HL-60/S4 (cell line): ENCODE results near the gene MGA.
"Not testable (repeated sequence)": the region's sequence is repeated elsewhere in the genome, so short reads cannot be mapped to it uniquely, and the experiment has no call there.

Experiments
- in situ Hi-C: fragments of 300-500 bp; cut with MboI; formaldehyde crosslinking; loops from 2 replicates; pipeline ENCODE4 v1.14.3; 2022; ENCODE audit warnings: low sequenced_read_pairs

Gene MGA

DNA sequence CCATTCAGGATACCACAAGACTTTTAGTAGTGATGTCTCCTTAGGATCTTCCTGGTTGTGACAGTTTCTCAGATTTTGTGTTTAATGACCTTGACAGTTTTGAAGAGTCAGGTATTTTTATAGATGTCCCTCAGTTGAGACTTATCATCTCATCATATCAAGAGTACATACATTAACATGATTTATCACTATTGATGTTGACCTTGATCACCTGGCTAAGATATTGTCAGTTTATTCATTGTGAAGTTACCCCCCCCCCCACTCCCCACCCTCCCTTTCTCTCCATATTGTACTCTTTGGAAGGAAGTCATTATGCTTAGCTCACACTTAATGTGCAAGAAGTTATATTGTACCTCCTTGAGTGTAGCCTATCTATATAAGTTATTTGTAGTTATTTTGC lies 42.9 kb downstream of the MGA start:
- in situ Hi-C loops, result no loop called here

DNA sequence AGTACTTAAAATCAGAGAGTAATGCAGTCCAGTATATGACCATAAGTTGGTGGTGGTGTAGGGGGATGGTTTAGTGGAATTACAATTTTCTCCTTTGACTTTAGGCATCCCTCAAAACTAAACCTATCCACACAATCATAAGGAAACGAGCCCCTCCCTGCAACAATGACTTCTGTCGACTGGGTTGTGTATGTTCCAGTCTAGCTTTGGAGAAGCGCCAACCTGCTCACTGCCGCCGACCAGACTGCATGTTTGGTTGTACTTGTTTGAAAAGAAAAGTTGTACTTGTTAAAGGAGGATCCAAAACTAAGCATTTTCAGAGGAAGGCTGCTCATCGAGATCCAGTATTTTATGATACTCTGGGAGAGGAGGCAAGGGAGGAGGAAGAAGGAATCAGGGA lies 52.8 kb downstream of the MGA start:
- in situ Hi-C loops, result no loop called here

DNA sequence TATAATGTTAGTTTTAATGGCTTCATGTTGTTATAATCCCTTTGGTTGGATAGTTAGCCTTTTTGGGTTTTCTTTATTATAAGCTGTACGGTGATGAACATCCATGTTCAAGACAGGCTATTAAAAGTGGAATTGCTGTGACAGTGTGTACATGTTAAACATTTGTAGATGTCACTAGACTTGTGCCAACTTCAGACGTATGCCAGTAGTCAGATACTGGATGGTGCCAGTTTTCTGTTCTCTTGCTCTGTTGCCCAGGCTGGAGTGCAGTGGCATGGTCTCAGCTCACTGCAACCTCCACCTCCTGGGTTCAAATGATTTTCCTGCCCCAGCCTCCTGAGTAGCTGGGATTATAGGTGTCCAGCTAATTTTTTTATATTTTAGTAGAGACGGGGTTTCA lies 54.1 kb downstream of the MGA start:
- in situ Hi-C loops, result no loop called here

DNA sequence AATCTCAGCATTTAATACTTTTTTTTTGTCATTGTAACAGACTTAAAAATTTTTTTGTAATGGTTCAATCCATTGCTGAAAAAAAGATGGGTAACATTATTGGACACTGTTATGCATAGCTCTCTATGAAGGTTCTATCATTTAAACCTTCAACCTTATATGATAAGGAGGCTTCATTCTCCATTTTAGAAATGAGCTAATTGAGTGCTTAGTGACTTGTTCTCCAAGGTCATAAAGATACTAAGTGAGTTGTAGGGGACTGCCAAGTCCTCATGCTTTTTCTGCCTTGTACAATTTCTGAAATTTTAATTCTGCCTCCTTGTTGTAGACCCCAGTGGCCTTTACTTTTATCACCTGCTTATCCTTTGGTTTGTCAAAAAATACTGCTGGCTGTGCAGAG lies 56.7 kb downstream of the MGA start:
- in situ Hi-C loops, result no loop called here

DNA sequence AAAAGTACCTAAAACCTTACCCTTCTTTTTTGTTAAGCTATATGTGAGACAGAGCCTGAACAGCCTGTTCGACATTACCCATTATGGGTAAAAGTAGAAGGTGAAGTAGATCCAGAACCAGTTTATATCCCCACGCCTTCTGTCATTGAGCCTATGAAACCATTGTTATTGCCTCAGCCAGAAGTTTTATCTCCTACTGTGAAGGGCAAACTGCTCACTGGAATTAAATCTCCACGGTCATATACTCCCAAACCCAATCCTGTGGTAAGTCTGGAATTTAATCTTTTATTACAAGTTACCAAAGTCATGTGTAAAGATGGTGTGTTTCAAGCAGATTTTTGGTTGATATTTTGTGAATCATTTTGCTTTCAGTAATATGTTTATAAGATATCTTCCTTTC lies 66.9 kb downstream of the MGA start:
- in situ Hi-C loops, result no loop called here

DNA sequence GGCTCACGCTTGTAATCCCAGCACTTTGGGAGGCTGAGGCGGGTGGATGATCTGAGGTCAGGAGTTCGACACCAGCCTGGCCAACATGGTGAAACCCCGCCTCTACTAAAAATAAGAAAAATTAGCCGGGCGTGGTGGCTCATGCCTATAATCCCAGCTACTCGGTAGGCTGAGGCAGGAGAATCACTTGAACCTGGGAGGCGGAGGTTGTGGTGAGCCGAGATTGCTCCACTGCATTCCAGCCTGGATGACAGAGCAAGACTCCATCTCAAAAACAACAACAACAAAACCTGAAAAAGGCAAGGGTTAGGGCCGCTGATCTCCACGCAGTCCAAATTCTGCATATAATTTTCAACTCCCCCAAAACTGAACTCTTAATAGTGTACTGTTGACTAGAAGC lies 67.9 kb downstream of the MGA start:
- in situ Hi-C loops, result not testable (repeated sequence)

DNA sequence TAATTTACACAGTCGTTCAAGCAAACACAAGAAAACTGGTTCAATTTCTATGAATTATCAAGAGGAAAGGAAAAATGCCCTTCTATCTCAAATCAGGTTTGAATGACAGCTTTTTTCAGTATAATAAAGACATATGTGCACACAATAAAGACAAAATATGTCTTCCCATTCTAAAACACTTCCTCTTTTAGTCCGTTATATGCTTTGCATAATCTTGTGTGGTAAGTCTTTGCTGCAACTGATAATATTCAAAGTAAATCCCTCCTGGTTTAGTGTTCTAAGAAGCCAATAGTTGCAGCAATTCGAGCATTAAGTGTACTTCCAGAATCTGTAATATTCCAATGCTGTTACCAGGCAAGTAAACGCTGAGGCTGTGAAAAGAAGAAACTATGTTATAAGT lies 70.3 kb downstream of the MGA start:
- in situ Hi-C loops, result no loop called here

DNA sequence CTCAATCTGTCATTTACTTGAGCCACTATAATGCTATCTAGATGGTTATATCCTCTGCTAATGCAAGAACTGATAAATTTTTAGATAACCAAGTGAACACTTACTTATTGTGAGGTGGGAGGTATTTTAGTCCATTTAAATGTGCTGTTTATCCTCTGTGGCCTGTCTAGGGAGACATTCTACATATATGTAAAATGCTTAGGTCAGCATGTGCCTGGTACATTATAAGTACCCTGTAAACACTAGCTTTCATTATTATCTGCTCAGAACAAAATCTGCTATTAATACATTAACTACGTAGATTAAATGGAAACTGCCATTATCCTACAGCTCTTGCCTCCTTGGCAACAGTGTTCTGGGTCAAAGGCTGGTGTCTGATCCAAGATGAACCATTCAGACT lies 72.3 kb downstream of the MGA start:
- in situ Hi-C loops, result no loop called here

DNA sequence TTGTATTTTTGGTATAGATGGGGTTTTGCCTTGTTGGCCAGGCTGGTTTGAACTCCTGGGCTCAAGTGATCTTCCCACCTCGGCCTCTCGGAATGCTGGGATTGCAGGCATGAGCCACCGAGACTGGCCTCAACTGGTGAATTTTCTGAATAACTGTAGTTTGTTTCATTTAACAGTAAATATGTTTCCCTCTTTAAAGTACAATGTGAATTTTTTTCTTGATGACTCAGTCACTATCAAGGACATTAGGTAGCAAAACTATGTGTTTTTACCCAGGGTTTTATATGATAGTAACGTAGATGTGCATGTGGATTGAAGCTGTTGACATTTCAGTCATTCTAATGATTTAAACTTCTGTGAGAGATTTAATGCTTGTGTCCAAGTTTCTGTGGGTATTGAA lies 73.9 kb downstream of the MGA start:
- in situ Hi-C loops, result no loop called here

DNA sequence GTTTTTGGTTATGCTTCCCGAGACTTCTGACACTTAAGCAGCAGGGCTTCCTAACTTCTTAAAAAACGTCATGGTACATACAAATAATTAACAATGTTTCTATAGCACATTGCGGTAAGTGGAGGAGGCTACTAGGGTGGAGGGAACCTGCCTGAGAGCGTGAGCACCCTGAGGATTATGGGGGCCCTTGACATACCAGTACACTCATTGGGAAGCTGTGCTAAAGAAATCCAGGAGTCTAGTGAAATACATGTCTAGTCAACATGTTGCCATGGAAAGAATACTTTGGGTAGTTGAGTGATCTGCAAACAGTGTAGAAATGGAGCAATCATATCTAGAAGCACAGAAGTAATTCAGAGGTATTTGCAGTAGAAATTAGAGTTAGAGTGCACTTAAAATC lies 74.8 kb downstream of the MGA start:
- in situ Hi-C loops, result no loop called here

DNA sequence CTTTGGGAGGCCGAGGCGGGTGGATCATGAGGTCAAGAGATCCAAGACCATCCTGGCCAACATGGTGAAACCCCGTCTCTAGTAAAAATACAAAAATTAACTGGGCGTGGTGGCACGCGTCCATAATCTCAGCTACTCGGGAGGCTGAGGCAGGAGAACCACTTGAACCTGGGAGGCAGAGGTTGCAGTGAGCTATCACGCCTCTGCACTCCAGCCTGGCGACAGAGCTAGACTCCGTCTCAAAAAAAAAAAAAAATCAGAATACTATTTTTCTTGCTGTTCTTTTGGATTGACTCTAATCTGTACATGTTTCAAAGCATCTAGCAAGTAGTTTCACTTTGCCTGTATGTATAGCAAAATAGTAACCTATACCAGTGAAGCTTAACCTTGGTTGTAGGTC lies 75.3 kb downstream of the MGA start:
- in situ Hi-C loops, result not testable (repeated sequence)

DNA sequence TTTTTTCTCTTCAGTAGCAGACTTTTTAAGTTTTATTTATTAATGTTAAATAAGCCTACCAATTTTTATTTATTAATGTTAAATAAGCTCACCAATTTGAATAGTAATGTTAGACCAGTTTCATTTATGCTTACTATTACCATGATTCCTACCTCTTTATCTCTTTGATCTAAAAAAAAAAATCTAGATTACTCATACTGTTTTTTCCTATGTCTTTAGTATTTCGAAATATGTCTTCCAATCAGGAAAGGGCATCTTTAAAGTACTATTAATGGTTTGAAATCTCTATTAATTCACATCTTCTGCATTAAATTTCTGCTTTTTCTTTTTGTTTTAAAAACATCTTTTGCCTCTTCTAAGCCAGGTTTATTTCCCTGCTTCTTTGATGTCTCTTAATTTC lies 86.6 kb downstream of the MGA start:
- in situ Hi-C loops, result no loop called here

DNA sequence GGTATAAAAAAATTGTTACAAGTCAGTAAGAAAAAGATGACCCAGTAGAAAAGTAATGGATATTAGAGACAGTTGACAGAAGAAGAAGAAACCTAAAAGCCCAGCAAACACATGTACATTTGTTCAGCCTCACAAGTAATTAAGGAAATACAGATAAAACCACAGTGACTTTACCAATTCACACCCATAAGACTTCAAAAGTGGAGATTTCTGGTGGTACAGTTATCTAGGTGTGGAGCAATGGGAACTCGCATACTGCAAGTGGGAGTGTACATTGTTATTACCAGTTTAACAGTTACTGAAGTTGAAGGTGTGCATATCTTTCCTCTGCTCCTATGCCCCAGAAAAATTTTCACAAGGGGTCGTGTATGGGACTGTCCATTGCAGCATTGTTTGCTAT lies 96.0 kb downstream of the MGA start:
- in situ Hi-C loops, result no loop called here

DNA sequence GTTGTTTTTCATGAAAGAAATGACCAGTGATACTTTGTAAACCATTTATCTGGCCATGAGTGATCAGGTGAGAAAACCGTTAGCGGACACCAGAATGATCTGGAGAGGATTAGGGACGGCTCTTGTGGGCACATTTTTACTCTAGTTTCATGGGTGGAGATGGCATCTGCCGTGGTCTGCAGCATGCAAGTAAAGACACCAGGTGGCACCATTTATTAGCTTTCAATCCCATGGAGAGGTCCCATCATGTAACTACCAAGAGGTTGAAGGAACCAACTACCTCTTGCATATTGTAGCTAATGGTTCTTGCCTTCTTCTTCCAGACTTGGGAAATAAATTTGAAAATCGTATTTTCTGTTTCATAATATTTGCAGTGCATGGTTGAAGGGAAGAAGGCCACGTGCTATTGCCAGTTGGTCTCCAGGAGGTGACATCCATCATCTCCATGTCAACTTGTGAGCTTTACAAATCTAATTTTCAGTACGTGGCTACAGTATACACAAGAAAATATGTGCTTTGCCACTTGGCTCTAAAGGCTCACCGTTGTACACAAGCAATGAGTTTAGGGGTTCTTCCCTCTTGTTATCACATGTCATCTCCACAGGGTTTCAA lies 112.6 kb downstream of the MGA start:
- in situ Hi-C loops, result loop anchor here (5.0 kb wide), 1 partner anchor 39 kb away; no protein-coding TSS in a partner anchor

DNA sequence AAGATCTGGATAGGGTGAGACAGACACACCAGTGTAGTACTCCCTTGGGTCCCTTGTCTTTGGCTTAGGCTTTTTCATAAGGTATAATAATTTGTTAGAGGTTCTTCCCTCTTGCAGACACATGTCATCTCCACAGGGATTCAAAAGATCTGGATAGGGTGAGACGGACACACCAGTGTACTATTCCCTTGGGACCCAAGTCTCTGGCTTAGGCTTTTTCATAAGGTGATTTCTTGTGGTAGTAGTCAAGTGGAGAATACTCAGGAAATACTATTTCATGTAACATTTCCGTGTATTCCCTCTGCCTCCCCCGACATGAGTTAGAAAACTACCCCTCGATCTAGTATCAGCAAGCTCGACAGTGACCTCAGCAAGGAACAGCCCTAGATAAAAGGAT lies 113.1 kb downstream of the MGA start:
- in situ Hi-C loops, result loop anchor here (5.0 kb wide), 1 partner anchor 39 kb away; no protein-coding TSS in a partner anchor

DNA sequence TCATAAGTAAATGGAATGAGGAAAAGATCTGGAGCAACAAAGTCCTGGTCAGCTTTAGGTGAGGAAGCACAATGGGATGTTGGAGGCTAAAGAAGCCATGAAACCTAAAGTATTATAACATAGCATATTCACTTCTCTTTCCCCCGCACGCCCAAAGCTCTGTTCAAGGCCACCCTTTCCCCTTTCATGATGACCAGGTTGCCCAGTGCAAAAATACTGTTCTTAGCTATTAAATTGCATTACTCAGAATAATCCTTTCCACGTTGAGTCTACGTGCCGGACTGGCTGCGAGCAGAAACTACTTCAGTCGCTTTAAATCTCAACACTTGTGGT lies 113.5 kb downstream of the MGA start:
- in situ Hi-C loops, result loop anchor here (5.0 kb wide), 1 partner anchor 39 kb away; no protein-coding TSS in a partner anchor

DNA sequence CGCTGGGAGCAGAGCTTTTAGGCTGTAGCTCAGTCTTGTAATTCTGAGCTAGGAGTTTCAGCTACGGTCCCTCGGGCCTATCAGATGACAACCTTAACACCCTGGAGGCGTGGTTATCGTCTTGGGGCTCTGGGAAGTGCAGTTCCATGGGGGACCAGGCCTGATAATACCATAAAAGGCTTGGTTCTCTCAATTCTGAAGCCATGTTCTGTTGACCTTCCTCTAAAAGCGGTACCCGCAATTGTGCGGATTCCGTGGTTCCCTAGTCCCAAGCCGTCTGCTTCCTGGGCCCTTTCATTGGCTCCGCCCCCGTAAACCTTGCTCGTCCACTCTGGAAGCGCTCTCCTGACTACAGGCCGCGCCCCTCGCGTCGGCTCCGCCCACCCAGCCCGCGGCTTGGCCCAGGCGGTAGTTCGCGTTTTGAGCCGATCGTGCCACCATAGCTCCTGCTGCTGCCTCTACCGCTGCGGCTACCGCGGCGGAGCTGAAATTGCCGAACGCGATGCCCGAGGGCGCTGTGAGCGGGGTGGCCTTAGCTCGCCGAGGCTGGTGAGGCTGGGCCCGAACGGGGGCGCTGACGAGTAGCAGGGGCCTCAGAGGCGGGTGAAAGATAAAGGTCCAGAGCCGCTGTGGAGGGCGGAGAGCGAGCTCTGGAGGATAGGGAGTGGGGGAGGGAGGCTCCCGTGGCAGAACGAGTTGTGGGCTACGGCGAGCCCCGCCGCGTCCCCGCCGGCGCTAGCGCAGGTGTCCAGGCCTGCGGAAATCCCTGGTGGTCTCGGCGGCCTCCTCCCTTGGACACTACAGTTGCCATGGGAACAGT lies 114.1 kb downstream of the MGA start, which contains the start of gene MAPKBP1:
MAPKBP1 (plus strand) TSS at position 423 of the 820 bp plus-strand sequence. CDS start 792 bp downstream, outside the sequence.
- in situ Hi-C loops, result loop anchor here (5.0 kb wide), 1 partner anchor 38 kb away; no protein-coding TSS in a partner anchor

DNA sequence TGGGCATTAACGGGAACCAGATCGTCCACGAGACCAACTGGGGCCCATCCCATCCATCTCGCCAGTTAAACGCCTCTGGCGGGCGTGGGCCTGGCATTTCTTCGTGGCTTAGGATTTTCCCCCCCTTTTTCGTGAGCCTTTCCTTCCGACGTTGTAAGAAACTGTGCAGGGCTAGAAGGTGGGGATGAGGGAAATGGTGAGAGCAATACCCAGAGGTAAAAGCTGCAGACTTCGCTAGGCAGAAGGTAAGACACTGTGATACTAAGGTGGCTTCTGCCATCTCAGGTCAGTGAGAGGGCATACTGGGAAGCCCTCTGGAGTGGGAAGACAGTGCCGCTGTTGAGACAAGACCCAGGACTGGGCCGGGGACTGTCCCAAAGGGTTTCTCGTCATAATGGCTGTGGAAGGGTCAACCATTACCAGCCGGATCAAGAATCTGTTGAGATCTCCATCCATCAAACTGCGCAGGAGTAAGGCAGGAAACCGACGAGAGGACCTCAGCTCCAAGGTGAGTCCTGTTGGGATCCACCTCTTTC lies 114.7 kb downstream of the MGA start:
- in situ Hi-C loops, result loop anchor here (5.0 kb wide), 1 partner anchor 37 kb away; no protein-coding TSS in a partner anchor

DNA sequence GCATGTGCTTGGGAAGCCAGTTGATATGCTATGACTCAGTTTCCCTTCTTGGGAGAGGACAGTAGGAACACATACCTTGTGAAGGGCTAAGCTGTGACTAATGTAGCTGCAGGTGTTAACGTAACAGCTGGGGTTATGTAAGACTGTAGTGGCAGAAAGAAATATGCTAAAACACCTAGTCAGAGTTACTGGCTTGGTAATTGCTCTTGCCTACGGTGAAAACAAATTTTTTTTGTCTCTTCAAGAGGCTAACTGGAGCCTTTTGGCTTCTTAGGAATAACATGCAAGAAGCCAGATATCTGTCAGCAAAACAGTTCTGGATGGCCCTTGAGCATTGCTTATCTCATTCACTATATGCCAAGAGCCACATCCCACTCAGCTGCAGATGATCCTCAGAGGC lies 115.4 kb downstream of the MGA start:
- in situ Hi-C loops, result no loop called here

DNA sequence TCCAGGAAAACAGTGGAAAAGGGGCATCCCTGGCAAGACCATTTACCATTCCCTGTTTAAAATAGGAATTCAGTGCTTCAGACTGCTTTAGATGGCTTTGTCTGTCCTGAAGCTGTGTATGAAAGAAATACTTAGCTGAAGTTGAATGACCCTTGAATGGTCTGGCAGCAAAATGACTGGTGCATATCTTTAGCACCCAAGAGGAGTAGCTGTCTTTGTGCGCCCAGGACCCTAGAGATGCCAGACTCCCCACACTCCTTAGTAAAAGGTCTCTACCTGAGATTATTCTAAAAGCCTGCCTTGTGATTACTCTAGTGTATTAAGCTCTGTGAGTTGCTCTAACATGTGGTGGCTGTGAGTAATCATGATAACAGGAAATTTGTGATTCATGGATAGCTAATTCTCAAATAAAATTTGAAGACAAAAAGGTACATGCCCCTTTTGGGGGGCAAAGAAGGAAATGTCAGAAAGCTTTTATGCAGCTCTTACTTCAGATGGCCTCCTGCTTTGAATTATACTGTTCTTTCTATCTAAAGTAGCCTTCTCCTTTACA lies 117.3 kb downstream of the MGA start:
- in situ Hi-C loops, result no loop called here

DNA sequence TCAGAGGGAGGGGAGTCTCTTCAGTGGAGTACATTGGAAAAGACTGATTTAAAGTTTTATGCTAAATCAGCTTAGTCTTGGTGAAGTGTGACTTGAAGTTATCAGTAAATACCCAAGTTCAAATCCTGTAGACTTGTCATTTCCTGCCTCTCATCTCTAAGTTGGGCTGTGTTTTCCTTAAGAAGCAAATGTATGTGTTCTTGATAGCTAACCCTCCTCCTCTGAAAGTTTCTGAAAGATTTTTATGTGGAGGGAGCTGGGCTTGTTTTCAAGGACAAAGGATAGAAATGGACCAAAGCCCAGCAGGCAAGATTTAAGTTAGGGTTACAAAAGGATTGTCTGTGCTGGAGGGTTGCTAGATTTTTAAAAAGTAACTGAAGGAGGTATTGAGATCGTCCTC lies 118.3 kb downstream of the MGA start:
- in situ Hi-C loops, result no loop called here

DNA sequence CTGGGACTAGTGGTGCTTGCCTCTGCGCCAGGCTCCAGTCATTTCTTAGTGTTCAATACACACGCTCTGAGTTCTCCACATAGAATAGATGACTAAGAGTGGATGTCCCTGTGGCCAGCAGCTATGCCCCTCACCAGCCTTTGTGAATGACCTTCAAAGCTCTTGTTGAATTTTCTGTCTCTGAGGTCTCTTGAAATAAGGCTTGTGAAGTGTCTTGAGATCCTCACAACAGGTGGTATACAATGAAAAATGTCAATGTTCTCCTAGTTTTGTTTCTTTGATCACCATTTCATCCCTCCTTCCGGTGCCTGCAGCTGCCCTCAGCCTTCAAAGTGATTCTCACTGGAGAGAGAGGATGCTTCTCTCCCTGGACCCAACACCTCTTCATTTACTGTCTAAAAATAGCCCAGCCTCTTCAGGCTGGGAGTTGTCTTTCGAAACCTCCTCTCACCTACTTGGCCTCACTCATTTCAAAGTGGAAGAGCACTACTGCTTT lies 119.5 kb downstream of the MGA start:
- in situ Hi-C loops, result no loop called here
